ENCODE measurements around the gene EXT2.

GRCh38 chr11:44189986-44190882, 94.8 kb downstream of the EXT2 start:
- TF ChIP-seq SUZ12 (IDR thresholded peaks at IDR 0.05) (no peak), ARNT (IDR thresholded peaks at IDR 0.05) (no peak), FOXK2 (IDR thresholded peaks at IDR 0.05) (no peak), FOXA1 (IDR thresholded peaks at IDR 0.05) (no peak), L3MBTL2 (conservative IDR thresholded peaks at IDR 0.05) (no peak), TARDBP (IDR thresholded peaks at IDR 0.05) (no peak), ELF4 (IDR thresholded peaks at IDR 0.05) (no peak), FOXM1 (IDR thresholded peaks at IDR 0.05; ENCODE audit: borderline replicate concordance) (no peak), SP1 (IDR thresholded peaks at IDR 0.05) (no peak)

Data from HEK293T (cell line).